Stimulated activated CD4-positive, alpha-beta T cell treated with anti-CD3 and anti-CD28 coated beads, Interleukin-4, amount 100 ng/mL, for 24 hours (primary cell): ENCODE measurements around the gene NDUFB7.
A peak's percentile ranks its signal among the peaks of the same experiment; 100 is the strongest.

Source experiments
- DNase-seq: peaks from one replicate; pipeline ENCODE4 v3.0.0-alpha.2; 2020

NDUFB7 gene

DNA sequence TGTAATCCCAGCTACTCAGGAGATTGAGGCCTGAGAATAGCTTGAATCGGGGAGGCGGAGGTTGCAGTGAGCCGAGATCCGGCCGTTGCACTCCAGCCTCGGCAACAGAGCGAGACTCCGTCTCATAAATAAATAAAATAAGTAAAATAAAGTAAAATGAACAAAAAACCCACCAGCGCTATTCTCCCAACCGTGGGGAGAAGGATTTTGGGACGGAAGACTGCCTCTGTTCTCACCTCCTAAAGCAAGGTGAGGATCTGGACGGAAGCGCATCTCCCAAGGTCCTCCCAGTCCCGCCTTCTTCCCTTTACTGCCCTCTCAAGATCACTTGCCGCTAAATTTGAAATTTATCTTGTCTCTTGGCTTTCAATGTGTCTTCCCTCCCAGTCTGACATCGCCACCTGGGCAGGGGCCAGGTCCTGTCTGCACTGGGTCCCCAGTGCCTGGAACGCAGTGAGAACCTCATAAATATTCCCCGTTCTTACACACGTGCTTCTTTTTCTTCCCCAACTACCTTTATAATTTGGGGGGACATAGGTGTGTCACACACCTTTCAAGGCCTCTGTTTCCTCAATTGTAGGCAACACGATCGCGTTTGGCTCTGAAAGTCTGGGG is 52.5 kb downstream of the NDUFB7 start:
- no peak for DNase-seq

DNA sequence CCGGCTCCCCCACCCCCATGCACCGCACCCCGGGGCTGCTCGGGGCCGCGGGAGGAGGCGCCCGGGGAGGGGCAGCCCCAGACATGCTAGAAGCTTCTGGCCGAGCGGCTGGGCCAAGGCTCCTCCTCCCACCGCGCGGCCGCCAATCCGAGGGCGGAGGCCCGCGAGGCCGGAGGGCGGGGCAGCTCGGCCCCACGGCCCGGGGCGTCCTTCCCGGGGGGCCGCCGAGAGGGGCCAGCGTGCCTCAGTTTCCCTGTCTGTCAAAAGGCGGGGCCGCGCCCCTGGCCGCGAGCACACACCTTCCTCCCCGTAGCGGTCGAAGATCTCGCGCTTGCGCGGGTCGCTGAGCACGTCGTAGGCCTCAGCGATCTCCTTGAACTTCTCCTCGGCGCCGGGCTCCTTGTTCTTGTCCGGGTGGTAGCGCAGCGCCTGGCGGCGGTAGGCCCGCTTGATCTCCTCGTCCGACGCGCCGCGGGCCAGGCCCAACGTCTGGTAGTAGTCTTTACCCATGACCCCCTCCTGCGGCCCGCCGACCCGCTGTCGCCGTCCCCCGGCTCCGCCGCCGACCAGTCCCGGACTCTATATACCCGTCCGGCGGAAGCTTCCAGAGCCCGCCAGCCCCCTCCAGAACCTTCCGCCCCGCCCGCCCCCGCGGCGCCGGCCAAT is 53.9 kb downstream of the NDUFB7 start, which contains the start of gene DNAJB1:
DNAJB1 (minus strand) TSS at position 558 of the 666 bp plus-strand sequence; CDS start at position 510, 48 bp downstream.
- peak; percentile 63 for DNase-seq

DNA sequence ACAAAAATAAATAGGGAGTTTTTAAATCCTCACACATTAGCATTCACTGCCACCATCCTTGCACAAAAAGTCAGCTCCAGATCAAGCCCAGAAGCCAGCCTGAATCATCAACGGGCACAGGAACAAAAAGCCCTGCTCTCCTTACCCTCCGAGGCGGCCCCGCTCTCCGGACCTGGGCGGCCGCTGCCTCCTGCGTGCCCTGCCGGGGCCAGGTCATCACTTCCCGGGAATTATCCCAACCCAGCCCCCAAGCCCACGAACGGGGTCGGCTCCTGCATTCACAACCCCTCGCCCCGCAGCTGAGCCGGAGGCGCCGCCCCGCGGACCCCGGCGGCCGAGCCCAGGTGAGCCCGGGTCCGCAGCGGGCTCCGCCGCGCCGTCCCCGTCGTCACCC is 54.4 kb downstream of the NDUFB7 start:
- DNase-seq: no peak

DNA sequence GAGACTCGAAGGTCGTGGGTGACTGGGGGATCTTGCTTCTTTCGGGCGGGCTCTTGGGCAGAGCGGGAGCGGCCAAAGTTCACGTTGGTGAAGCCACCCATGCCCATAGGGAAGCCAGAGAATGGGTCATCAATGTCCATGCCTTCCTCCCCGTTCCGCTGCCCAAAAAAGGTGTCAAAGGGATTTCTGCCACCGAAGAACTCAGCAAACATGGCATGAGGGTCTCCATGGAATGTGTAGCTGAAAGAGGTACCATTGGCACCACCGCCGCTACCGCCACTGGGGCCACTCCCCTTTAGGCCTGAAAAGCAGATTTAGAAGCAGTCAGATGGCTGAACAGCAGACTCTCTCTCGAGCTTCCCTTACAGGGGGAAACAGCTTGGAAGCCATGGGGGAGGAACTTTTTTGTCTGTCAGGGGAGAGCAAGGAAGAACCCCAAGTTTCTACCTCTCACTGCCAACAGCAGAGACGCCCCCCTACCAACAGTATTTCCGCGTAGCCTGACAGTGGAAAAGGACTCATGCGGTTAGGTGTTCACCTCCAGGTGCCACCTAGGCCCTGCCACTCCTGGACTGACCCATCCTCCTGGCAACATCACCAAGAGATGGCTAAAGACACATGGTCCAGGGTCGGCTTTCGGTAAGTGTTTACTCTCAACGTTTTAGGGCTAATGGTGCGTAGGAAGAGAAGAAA is 55.0 kb downstream of the NDUFB7 start:
- DNase-seq: peak; percentile 25
